T-helper 17 cell (primary cell): Measurements from ENCODE around the gene YIF1A. TPM values are rescaled to one million over a fixed set of nuclear protein-coding genes. Genes with fewer than 3 reads are reported as not detected.
"Not testable (repeated sequence)": the region's sequence is repeated elsewhere in the genome, so short reads cannot be mapped to it uniquely, and the experiment has no call there.

Experiments
- ATAC-seq: fragments of 150-1000 bp; cut with Tn5 transposase; 2 replicates; pipeline ENCODE4 v1.10.0; 2021; ENCODE audit warnings: mild to moderate bottlenecking, moderate library complexity
- DNase-seq, 3 donors: peaks; one replicate each; pipeline versions ENCODE4 v3.0.0 to v3.0.0-alpha.2; 2020 to 2021
- H3K9me3 ChIP-seq: one replicate; pipeline ENCODE4 v1.7.0; 2013; ENCODE audit warnings: low read length, mild to moderate bottlenecking; ENCODE audit not compliant: control insufficient read depth, poor library complexity, severe bottlenecking
- H3K27ac Mint-ChIP-seq: one replicate; pipeline ENCODE4 v1.8.0; 2022; ENCODE audit warnings: mild to moderate bottlenecking, moderate library complexity, mixed read lengths
- H3K27me3 Mint-ChIP-seq: one replicate; pipeline ENCODE4 v1.8.0; 2022; ENCODE audit warnings: mixed read lengths
- H3K36me3 Mint-ChIP-seq: one replicate; pipeline ENCODE4 v1.8.0; 2022; ENCODE audit warnings: low read depth, mixed read lengths
- H3K4me1 Mint-ChIP-seq: one replicate; pipeline ENCODE4 v1.8.0; 2022; ENCODE audit warnings: mild to moderate bottlenecking, mixed read lengths
- H3K4me3 Mint-ChIP-seq: one replicate; pipeline ENCODE4 v1.8.0; 2022; ENCODE audit warnings: mild to moderate bottlenecking, moderate library complexity, mixed read lengths
- total RNA-seq, 4 donors: library from RNA in 2 of 4; stranded (reverse) in 2 of 4; gene quantifications; one replicate each; pipeline ENCODE4 v1.2.3 and lab custom pipeline; 2022 to 2026

YIF1A gene
- total RNA-seq, 2 donors from 2014 or later: 32.6 to 35.1 TPM

GRCh38 chr11:66330931-66331330 is 42.0 kb upstream of the YIF1A start:
- no peaks in the 10 kb centered on the region for H3K9me3 ChIP-seq
- no peak for DNase-seq
- no peaks in the 10 kb centered on the region for H3K27me3 Mint-ChIP-seq
- H3K27ac Mint-ChIP-seq: no peak overlapping the region
- no peak for ATAC-seq
- peaks cover 19% of the 10 kb centered on the region for H3K4me1 Mint-ChIP-seq
- no peak overlapping the region for H3K4me3 Mint-ChIP-seq
- H3K36me3 Mint-ChIP-seq: no peaks in the 10 kb centered on the region

DNA sequence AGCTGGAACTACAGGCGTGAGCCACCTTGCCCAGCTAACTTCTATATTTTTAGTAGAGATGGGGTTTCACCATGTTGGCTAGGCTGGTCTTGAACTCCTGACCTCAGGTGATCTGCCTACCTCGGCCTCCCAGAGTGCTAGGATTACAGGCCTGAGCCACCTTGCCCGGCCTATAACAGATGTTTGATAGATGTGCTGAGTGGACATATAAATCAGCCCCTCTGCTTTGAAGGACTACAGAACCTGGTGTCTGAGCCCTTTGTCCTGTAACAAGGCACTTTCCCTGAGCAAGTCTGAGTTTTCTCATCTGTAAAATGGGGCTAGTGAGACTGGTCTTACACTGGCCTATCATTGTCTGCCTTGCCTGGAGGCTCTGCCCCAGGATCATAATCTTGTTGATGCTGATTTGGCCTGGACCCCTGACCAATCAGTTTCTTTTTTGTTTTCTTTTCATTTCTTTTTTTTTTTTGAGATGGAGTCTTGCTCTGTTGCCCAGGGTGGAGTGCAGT is 40.3 kb upstream of the YIF1A start:
- no peak for ATAC-seq
- H3K27me3 Mint-ChIP-seq: no peaks in the 10 kb centered on the region
- no peak overlapping the region for H3K4me3 Mint-ChIP-seq

DNA sequence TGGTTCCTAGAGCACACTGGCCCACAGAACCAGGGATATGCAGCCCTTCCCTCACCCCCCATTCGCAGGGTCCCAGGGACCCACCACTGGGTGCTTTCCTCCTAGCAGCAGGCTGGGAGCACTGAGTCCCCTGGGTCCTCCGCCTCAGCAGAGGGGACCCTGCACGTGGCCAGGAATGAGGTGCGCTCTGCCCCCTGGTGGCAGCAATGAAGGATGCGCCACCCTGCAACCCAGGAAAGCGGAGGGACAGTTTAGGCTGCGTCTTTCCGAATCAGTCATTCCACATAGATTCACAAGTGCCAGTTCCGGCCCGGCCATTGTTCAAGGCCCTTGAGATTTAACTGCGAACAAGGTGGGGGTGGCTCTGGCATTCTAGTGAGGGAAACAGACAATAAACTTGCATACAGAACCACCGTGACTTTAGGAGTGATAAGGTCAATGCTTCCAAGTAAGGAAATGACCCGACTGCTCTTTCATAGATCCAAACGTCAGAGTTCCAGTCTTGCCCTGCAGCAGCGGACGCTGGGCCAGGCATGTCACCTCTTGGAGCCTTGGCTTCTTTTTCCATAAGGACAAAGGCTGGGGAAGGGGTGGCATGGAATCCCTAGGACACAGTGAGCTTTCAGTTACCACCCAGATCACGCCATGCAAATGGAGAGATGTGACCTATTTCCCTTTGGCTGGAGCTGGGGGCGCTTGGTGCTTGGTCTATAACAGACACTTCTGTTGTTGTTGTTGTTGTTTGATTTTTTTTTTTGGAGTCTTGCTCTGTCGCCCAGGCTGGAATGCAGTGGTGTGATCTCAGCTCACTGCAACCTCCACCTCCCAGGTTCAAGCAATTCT is 39.6 kb upstream of the YIF1A start:
- DNase-seq (peak; percentile 68 to 70 (median 68)), ATAC-seq (peak; percentile 91)
- H3K36me3 Mint-ChIP-seq: no peaks in the 10 kb centered on the region
- no peaks in the 10 kb centered on the region for H3K9me3 ChIP-seq
- peak overlapping the region; percentile 25 for H3K4me3 Mint-ChIP-seq
- no peaks in the 10 kb centered on the region for H3K27me3 Mint-ChIP-seq
- no peak overlapping the region for H3K27ac Mint-ChIP-seq
- H3K4me1 Mint-ChIP-seq: peaks cover 19% of the 10 kb centered on the region

More for the DNA sequence above, 40.3 kb upstream of the YIF1A start:
- H3K9me3 ChIP-seq: no peaks in the 10 kb centered on the region
- no peak for DNase-seq
- Mint-ChIP-seq H3K36me3 (no peaks in the 10 kb centered on the region), H3K4me1 (peaks cover 19% of the 10 kb centered on the region), H3K27ac (no peak overlapping the region)

GRCh38 chr11:66328031-66328301 is 39.0 kb upstream of the YIF1A start:
- peaks cover 19% of the 10 kb centered on the region for H3K4me1 Mint-ChIP-seq
- peak; percentile 69 for ATAC-seq

GRCh38 chr11:66327171-66328030 is 38.5 kb upstream of the YIF1A start:
- H3K27ac Mint-ChIP-seq: no peak overlapping the region
- no peak for DNase-seq
- ATAC-seq: no peak
- H3K9me3 ChIP-seq: no peaks in the 10 kb centered on the region
- peaks cover 19% of the 10 kb centered on the region for H3K4me1 Mint-ChIP-seq
- H3K27me3 Mint-ChIP-seq: no peaks in the 10 kb centered on the region
- peak overlapping the region; percentile 42 for H3K4me3 Mint-ChIP-seq
- no peaks in the 10 kb centered on the region for H3K36me3 Mint-ChIP-seq

More at GRCh38 chr11:66328031-66328301, 39.0 kb upstream of the YIF1A start:
- DNase-seq: no peak
- Mint-ChIP-seq H3K4me3 (peak overlapping the region; percentile 42), H3K27me3 (no peaks in the 10 kb centered on the region), H3K36me3 (no peaks in the 10 kb centered on the region), H3K27ac (no peak overlapping the region)
- H3K9me3 ChIP-seq: no peaks in the 10 kb centered on the region

DNA sequence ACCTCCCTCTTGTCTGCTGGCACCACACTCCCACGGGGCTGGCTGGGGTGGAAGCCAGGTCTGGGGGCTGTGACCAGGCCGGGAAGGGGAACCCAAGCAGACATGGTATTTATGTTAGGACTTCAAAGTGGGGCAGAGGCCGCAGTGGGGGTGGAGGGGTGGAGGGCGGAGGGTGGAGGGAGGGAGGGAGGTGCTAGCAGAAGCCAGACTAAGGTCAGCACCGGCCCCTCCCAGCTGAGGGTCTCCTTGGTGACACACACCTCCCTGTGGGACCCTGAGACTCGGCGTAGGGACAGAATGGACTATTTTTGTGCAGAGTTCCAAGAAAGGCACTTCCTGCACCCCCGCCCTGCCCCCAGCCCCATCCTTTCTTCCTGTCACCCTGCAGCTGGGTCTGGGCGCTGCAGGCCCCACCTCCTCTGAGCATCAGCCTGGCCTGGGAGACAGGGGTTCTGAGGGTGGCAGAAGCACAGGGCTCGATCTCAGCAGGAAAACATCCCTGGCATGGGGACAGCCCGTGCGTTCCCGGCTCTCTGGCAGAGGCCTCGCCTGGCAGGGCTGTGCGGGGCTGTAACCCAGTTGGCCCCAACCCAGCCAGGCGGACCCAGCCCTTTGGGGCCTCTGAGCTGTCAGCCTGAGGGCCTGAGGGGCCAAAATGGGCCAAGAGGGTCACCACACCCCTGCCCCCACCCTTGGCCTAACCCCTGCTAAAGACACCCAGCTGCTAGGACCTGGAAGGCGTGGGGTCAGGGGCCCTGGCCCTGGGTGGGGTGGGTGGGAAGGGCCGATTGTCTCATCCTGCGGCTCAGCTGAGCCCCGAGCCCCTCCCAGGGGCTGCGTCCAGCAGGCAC is 37.5 kb upstream of the YIF1A start:
- H3K27ac Mint-ChIP-seq: peak overlapping the region; percentile 71
- peak overlapping the region; percentile 63 for H3K4me3 Mint-ChIP-seq
- peaks cover 19% of the 10 kb centered on the region for H3K4me1 Mint-ChIP-seq
- H3K36me3 Mint-ChIP-seq: no peaks in the 10 kb centered on the region
- no peaks in the 10 kb centered on the region for H3K27me3 Mint-ChIP-seq
- DNase-seq (no peak), ATAC-seq (no peak)
- no peaks in the 10 kb centered on the region for H3K9me3 ChIP-seq

- ATAC-seq (no peak), DNase-seq (no peak)
- H3K4me3 Mint-ChIP-seq: peak overlapping the region; percentile 62
These were observed 36.3 kb upstream of the YIF1A start for GRCh38 chr11:66325263-66325671.

DNA sequence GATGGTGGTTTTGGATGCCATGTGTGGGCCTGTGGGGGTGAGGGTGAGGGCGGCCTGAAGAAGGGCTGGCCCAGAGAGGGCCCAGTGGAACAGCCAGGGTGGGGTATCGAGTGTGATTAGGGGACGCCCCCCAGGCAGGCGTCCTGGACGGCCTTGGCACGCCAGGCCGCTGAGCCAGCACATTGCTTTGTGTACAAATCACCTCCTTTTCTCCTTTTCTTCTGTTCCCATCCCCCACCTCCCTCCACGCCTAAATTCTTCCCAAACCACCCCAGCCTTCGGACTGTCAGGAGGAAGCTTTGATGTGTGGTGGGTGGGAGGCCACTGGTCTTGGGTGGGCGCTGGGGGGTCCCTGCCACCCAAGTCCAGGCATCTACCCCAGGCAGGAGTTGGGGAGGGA is 35.7 kb upstream of the YIF1A start:
- H3K4me1 Mint-ChIP-seq: peaks cover 19% of the 10 kb centered on the region
- no peak overlapping the region for H3K27ac Mint-ChIP-seq
- ATAC-seq: no peak

More at GRCh38 chr11:66325263-66325671, 36.3 kb upstream of the YIF1A start:
- peaks cover 19% of the 10 kb centered on the region for H3K4me1 Mint-ChIP-seq
- H3K9me3 ChIP-seq: no peaks in the 10 kb centered on the region
- H3K36me3 Mint-ChIP-seq: no peaks in the 10 kb centered on the region
- H3K27me3 Mint-ChIP-seq: no peaks in the 10 kb centered on the region
- peak overlapping the region; percentile 71 for H3K27ac Mint-ChIP-seq

DNA sequence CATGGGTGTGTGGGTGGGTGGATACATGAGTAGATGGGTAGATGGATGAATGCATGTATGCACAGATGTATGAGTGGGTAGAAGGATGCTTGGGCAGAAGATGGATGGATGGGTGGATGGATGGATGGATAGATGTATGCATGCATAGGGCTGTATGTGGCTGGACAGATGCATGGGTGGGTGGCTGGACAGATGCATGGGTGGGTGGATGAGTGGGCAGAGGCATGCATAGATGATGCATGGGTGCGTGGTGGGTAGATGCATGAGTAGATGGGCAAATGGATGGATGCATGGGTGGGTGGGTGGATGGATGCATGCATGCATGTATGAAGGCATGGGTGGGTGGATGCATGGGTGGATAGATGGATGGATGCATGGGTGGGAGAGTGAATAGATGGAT is 34.7 kb upstream of the YIF1A start:
- DNase-seq (no peak), ATAC-seq (no peak)
- Mint-ChIP-seq H3K4me3 (no peak overlapping the region), H3K4me1 (peaks cover 22% of the 10 kb centered on the region), H3K27me3 (no peaks in the 10 kb centered on the region), H3K27ac (no peak overlapping the region), H3K36me3 (no peaks in the 10 kb centered on the region)
- H3K9me3 ChIP-seq: no peaks in the 10 kb centered on the region

More for the DNA sequence above, 35.7 kb upstream of the YIF1A start:
- H3K4me3 Mint-ChIP-seq: no peak overlapping the region
- H3K9me3 ChIP-seq: no peaks in the 10 kb centered on the region
- H3K27me3 Mint-ChIP-seq: no peaks in the 10 kb centered on the region
- DNase-seq: no peak
- no peaks in the 10 kb centered on the region for H3K36me3 Mint-ChIP-seq

- DNase-seq: no peak
- Mint-ChIP-seq H3K36me3 (no peaks in the 10 kb centered on the region), H3K27me3 (no peaks in the 10 kb centered on the region), H3K27ac (no peak overlapping the region), H3K4me3 (no peak overlapping the region), H3K4me1 (peaks cover 21% of the 10 kb centered on the region)
- no peaks in the 10 kb centered on the region for H3K9me3 ChIP-seq
- no peak for ATAC-seq
These were observed 33.9 kb upstream of the YIF1A start for GRCh38 chr11:66322732-66323427.

- Mint-ChIP-seq H3K27ac (no peak overlapping the region), H3K4me3 (no peak overlapping the region), H3K36me3 (no peaks in the 10 kb centered on the region), H3K27me3 (no peaks in the 10 kb centered on the region), H3K4me1 (peaks cover 14% of the 10 kb centered on the region)
- DNase-seq (no peak), ATAC-seq (no peak)
- H3K9me3 ChIP-seq: no peaks in the 10 kb centered on the region
These were observed 32.7 kb upstream of the YIF1A start for GRCh38 chr11:66321606-66322005.

DNA sequence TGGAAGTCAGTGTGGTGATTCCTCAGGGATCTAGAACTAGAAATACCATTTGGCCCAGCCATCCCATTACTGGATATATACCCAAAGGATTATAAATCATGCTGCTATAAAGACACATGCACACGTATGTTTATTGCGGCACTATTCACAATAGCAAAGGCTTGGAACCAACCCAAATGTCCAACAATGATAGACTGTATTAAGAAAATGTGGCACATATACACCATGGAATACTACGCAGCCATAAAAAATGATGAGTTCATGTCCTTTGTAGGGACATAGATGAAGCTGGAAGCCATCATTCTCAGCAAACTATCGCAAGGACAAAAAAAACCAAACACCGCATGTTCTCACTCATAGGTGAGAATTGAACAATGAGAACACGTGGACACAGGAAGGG is 31.8 kb upstream of the YIF1A start:
- H3K27me3 Mint-ChIP-seq, H3K9me3 ChIP-seq, DNase-seq, ATAC-seq, H3K4me3 Mint-ChIP-seq, H3K36me3 Mint-ChIP-seq, H3K27ac Mint-ChIP-seq, H3K4me1 Mint-ChIP-seq: not testable (repeated sequence)
